Muscle of leg (tissue), 11 donors: ENCODE results near the gene HNF1B. TPM values are rescaled to one million over a fixed set of nuclear protein-coding genes. Genes with fewer than 3 reads are reported as not detected.

ENCODE experiments used
- DNase-seq: peaks from one replicate; pipeline ENCODE4 v3.0.0; 2013
- H3K27ac ChIP-seq: one replicate; pipeline ENCODE4 v1.5.1; 2013; ENCODE audit warnings: mild to moderate bottlenecking, low read length, control low read depth
- H3K27me3 ChIP-seq: one replicate; pipeline ENCODE4 v1.6.1; 2013; ENCODE audit warnings: low read length; ENCODE audit not compliant: control insufficient read depth, insufficient read depth
- H3K36me3 ChIP-seq: one replicate; pipeline ENCODE4 v1.6.1; 2013; ENCODE audit warnings: low read length; ENCODE audit not compliant: control insufficient read depth, insufficient read depth
- H3K4me1 ChIP-seq: one replicate; pipeline ENCODE4 v1.6.1; 2013; ENCODE audit warnings: low read length; ENCODE audit not compliant: control insufficient read depth, insufficient read depth
- H3K4me3 ChIP-seq: one replicate; pipeline ENCODE4 v1.5.1; 2013; ENCODE audit warnings: low read length, control low read depth
- H3K9me3 ChIP-seq: replicated peaks from 2 replicates; pipeline ENCODE4 v1.6.1; 2013; ENCODE audit warnings: low read depth, low read length; ENCODE audit not compliant: control insufficient read depth
- WGBS: methylation state at CpG from one replicate; pipeline ENCODE4 v1.1.5; 2013; ENCODE audit warnings: missing lambda C conversion rate; ENCODE audit not compliant: insufficient coverage; 5-methylcytosine and 5-hydroxymethylcytosine counted together
- polyA plus RNA-seq, 8 donors: library from polyadenylated mRNA; unstranded; fragments of 120-200 nt; gene quantifications; one replicate each; pipeline versions ENCODE4 v1.2.1 to v1.2.3, GENCODE V29; 2013; ENCODE audit warnings: inconsistent platforms in 1 of 8, low replicate concordance in 1 of 8; ENCODE audit not compliant: insufficient read length in 8 of 8, insufficient read depth in 1 of 8
- total RNA-seq: library from RNA; stranded (reverse); fragments of 120-200 nt; gene quantifications from one replicate; pipeline ENCODE4 v1.2.4, GENCODE V29; 2013

Gene HNF1B
- total and polyA plus RNA-seq, 9 donors = 0.09 to 2.4 (median 0.23) TPM; not detected in 6

DNA sequence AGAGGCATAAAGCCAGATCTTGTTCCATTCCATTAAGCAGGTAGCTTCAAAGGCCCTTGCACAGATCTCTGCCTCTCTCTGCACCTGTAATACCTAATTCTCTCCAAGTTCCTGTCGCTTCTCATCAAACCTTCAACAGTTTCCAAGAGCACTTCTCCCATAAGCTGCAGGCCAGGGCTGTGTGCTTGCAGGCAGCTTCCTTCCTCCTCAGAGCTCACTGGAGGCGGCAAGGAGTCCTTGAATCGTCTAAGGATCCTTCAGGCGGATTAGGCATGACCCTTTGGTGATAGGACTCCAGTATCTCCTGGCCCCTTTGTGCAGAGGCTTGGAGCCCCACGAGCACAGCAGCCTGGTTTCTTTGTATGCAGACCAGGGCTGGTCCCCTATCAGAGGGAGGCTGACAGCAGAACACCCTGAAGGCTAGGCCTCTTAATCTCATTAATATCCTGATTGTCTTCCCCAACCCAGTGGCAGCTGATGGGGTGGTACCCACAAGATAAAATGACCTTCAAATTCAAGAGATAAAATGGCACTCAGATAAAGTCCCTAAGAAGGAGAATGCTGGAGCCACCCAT, 19.8 kb downstream of the HNF1B start:
- no peaks in the 10 kb centered on the region for H3K9me3 ChIP-seq
- DNase-seq = no peak
- H3K36me3 ChIP-seq = no peaks in the 10 kb centered on the region
- H3K27me3 ChIP-seq = peaks cover 14% of the 10 kb centered on the region
- H3K27ac ChIP-seq = no peak overlapping the region
- H3K4me1 ChIP-seq = peaks cover under 1% of the 10 kb centered on the region
- WGBS = 43% methylated on average over 3 of the region's 5 CpGs
- H3K4me3 ChIP-seq = no peak overlapping the region

- H3K4me1 ChIP-seq = no peaks in the 10 kb centered on the region
- peaks cover 22% of the 10 kb centered on the region for H3K27me3 ChIP-seq
- DNase-seq = no peak
- H3K4me3 ChIP-seq = no peak overlapping the region
- no peaks in the 10 kb centered on the region for H3K36me3 ChIP-seq
- H3K27ac ChIP-seq = no peak overlapping the region
- no peaks in the 10 kb centered on the region for H3K9me3 ChIP-seq
- WGBS = no CpG with 5 or more reads among the region's 4 CpGs
These were observed 23.9 kb downstream of the HNF1B start for GRCh38 chr17:37720989-37721388.

DNA sequence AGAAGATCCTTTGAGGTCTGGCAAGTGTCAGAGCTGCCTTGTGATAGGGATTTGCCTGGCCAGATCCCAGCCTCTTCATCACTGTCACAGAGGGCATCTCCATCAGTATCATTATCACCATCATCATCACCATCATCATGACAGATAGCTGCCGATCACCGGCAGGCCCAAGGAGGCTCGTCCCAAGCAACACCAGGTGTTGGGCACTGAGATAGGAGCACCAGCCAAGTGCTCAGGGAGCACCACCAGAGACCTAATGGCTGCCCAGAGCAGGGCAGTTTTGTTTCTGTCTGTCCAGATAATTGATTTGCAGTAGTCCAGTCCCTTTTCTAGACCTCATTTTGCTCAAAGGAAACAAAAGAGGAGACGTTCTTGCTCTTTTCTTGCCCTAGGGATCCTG, 25.0 kb downstream of the HNF1B start:
- no peak for DNase-seq
- H3K27me3 ChIP-seq = peaks cover 17% of the 10 kb centered on the region
- H3K27ac ChIP-seq = no peak overlapping the region
- WGBS = 36% methylated on average over 3 of the region's 4 CpGs
- H3K9me3 ChIP-seq = no peaks in the 10 kb centered on the region
- H3K4me1 ChIP-seq = no peaks in the 10 kb centered on the region
- no peaks in the 10 kb centered on the region for H3K36me3 ChIP-seq
- no peak overlapping the region for H3K4me3 ChIP-seq

GRCh38 chr17:37718324-37719048, 26.4 kb downstream of the HNF1B start:
- Histone ChIP-seq H3K27me3 (peaks cover 17% of the 10 kb centered on the region), H3K27ac (no peak overlapping the region), H3K9me3 (no peaks in the 10 kb centered on the region), H3K4me3 (no peak overlapping the region), H3K4me1 (no peaks in the 10 kb centered on the region), H3K36me3 (no peaks in the 10 kb centered on the region)
- 92% methylated on average over 2 of the region's 3 CpGs for WGBS
- no peak for DNase-seq

DNA sequence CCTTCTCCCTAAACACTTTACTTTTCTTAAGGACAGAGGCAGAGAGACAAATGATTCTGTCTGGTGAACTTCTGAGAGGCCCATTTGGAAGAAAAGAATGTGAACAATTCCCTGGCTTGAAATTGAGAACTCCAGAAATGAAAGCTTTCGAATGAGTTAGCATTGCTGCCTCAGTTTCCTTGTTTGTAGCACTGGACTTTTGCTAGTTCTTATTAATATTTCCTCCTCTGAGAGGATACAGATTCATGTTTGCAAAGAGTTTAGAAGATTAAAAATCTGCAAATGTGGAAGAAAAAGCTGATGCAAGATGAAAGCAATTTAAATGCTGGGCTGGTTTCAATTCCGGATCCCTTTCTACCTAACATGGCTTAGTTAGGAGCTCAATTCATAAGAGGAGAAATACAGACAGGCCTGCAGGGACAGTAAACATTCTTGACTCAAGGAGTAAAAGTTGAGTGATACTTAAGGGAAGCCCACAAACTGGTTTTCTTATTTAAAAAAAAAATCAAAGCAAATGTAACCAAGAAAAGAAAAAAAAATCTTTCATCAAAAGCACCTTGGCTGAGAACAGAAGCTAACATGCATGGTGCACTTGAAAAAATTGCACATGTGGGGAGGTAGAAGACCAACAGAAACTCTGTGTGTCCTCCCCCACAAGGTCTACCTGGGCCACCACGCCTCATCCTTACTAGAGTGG, 27.1 kb downstream of the HNF1B start:
- Histone ChIP-seq H3K4me3 (no peak overlapping the region), H3K27me3 (peaks cover 17% of the 10 kb centered on the region), H3K27ac (no peak overlapping the region), H3K36me3 (no peaks in the 10 kb centered on the region), H3K9me3 (no peaks in the 10 kb centered on the region), H3K4me1 (no peaks in the 10 kb centered on the region)
- no CpG with 5 or more reads among the region's 3 CpGs for WGBS
- DNase-seq = no peak

DNA sequence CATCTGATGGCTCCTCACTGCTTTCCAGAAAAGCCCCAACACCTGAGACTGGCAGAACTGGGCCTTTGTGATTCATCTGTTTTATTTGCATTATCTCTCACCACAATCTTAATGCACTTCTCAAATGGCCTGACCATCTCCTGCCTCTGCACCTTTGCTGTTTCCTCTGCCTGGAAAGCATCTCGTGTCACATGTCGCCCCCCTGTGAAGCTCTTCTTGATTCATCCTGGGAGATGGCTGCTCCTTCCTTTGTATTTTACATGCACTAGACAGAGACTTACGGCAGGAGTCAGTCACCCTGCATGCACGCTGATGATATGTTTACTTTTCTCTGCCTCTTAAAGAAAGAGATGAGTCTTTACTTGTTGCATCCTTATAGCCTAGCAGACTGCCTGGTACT, 30.0 kb downstream of the HNF1B start:
- H3K27me3 ChIP-seq = peaks cover 15% of the 10 kb centered on the region
- H3K4me3 ChIP-seq = no peak overlapping the region
- no peaks in the 10 kb centered on the region for H3K4me1 ChIP-seq
- DNase-seq = no peak
- H3K27ac ChIP-seq = no peak overlapping the region
- WGBS = 33% methylated on average over 2 of the region's 4 CpGs
- H3K9me3 ChIP-seq = no peaks in the 10 kb centered on the region
- no peaks in the 10 kb centered on the region for H3K36me3 ChIP-seq

- Histone ChIP-seq H3K27ac (no peak overlapping the region), H3K36me3 (no peaks in the 10 kb centered on the region), H3K4me3 (no peak overlapping the region), H3K4me1 (no peaks in the 10 kb centered on the region), H3K27me3 (peaks cover 19% of the 10 kb centered on the region), H3K9me3 (no peaks in the 10 kb centered on the region)
- no CpG with 5 or more reads among the region's 4 CpGs for WGBS
- DNase-seq = no peak
These were observed 31.2 kb downstream of the HNF1B start for GRCh38 chr17:37713624-37714023.

DNA sequence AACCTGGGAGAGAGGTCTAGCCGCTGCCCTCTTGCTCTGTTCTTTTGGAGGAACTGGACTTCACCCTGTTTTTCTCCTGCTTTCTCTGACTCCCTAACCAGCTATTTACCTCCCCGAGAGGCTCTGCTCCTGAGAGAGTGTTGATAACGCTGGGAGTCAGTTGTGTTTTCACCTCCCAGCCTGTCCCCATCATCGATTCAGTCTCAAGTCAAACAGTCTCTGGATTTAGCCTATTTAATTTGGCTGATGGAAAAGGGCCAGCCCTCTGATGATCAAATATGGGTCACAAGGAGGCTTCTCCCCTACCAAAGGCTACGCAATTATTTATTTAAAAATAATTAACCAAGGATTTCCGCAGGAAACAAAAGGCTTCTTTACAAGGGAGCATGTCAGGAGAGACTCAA, 31.8 kb downstream of the HNF1B start:
- no peak for DNase-seq
- H3K36me3 ChIP-seq = no peaks in the 10 kb centered on the region
- no peak overlapping the region for H3K4me3 ChIP-seq
- no peaks in the 10 kb centered on the region for H3K4me1 ChIP-seq
- no peak overlapping the region for H3K27ac ChIP-seq
- H3K27me3 ChIP-seq = peaks cover 16% of the 10 kb centered on the region
- WGBS = no CpG with 5 or more reads among the region's 6 CpGs
- H3K9me3 ChIP-seq = no peaks in the 10 kb centered on the region

- H3K27me3 ChIP-seq = peaks cover 17% of the 10 kb centered on the region
- WGBS = 74% methylated on average over 6 of the region's 6 CpGs
- no peaks in the 10 kb centered on the region for H3K4me1 ChIP-seq
- no peaks in the 10 kb centered on the region for H3K9me3 ChIP-seq
- no peak overlapping the region for H3K4me3 ChIP-seq
- no peak for DNase-seq
- no peak overlapping the region for H3K27ac ChIP-seq
- no peaks in the 10 kb centered on the region for H3K36me3 ChIP-seq
These were observed 33.7 kb downstream of the HNF1B start for GRCh38 chr17:37711113-37711512.

GRCh38 chr17:37710344-37710886, 34.4 kb downstream of the HNF1B start:
- Histone ChIP-seq H3K9me3 (no peaks in the 10 kb centered on the region), H3K4me3 (no peak overlapping the region), H3K36me3 (no peaks in the 10 kb centered on the region), H3K27me3 (peaks cover 15% of the 10 kb centered on the region), H3K4me1 (no peaks in the 10 kb centered on the region), H3K27ac (no peak overlapping the region)
- DNase-seq = peak; percentile 37
- 68% methylated on average over 3 of the region's 9 CpGs for WGBS
